Vagina (tissue), 2 donors: ENCODE measurements around the gene ZNF175. TPM values are rescaled to one million over a fixed set of nuclear protein-coding genes. Genes with fewer than 3 reads are reported as not detected.

Experiments used
- DNase-seq, 2 donors: peaks; one replicate each; pipeline ENCODE4 v3.0.0-alpha.2; 2017; ENCODE audit errors: extremely low spot score in 2 of 2
- H3K27ac ChIP-seq: fragments of 200-600 bp; sonication (generic); one replicate; pipeline ENCODE4 v1.5.1; 2019
- H3K27me3 ChIP-seq: fragments of 200-600 bp; sonication (generic); one replicate; pipeline ENCODE4 v1.5.1; 2019
- H3K36me3 ChIP-seq, 2 donors: fragments of 200-600 bp; sonication (generic); one replicate each; pipeline ENCODE4 v1.5.1; 2017 to 2019
- H3K4me1 ChIP-seq: fragments of 200-600 bp; sonication (generic); one replicate; pipeline ENCODE4 v1.5.1; 2019
- H3K4me3 ChIP-seq, 2 donors: fragments of 200-600 bp; sonication (generic); 1 replicate in 1 of 2; 2 replicates in 1 of 2; pipeline ENCODE4 v1.5.1; 2016 to 2019
- H3K9me3 ChIP-seq: fragments of 200-600 bp; sonication (generic); one replicate; pipeline ENCODE4 v1.5.1; 2019
- POLR2A ChIP-seq, 2 donors: fragments of 450-650 bp; IDR thresholded peaks; one replicate each; pipeline ENCODE4 v1.6.1; 2017; ENCODE audit warnings: antibody characterized with exemption in 2 of 2, mild to moderate bottlenecking in 2 of 2, moderate library complexity in 2 of 2
- POLR2AphosphoS5 ChIP-seq, 2 donors: sonication (generic); formaldehyde crosslinking; IDR thresholded peaks; one replicate each; pipeline ENCODE4 v1.9.0; 2017; ENCODE audit warnings: antibody characterized with exemption in 2 of 2, mild to moderate bottlenecking in 2 of 2, low read depth in 1 of 2; ENCODE audit not compliant: insufficient read depth in 1 of 2
- intact Hi-C: fragments of 100-400 bp; cut with DNase I; formaldehyde crosslinking; loops from one replicate; pipeline ENCODE4 v1.15.1; 2023
- total RNA-seq: library from RNA; depleted of rRNA; stranded (reverse); fragments of >200 nt; gene quantifications from one replicate; pipeline ENCODE4 v1.2.3, GENCODE V29; 2016
- TF ChIP-seq, protein P1 (sequence below), 3 experiments: fragments of 450-650 bp in 2 of 3; fragments of 200-600 bp in 1 of 3; sonication (generic) in 1 of 3; IDR thresholded peaks; one replicate each; pipeline ENCODE4 v1.5.1; 2017 to 2019; ENCODE audit warnings: antibody characterized with exemption in 3 of 3, mild to moderate bottlenecking in 2 of 3, moderate library complexity in 2 of 3

ZNF175 gene
- total RNA-seq, 1 donor from 2014 or later, result 8.1 TPM

DNA sequence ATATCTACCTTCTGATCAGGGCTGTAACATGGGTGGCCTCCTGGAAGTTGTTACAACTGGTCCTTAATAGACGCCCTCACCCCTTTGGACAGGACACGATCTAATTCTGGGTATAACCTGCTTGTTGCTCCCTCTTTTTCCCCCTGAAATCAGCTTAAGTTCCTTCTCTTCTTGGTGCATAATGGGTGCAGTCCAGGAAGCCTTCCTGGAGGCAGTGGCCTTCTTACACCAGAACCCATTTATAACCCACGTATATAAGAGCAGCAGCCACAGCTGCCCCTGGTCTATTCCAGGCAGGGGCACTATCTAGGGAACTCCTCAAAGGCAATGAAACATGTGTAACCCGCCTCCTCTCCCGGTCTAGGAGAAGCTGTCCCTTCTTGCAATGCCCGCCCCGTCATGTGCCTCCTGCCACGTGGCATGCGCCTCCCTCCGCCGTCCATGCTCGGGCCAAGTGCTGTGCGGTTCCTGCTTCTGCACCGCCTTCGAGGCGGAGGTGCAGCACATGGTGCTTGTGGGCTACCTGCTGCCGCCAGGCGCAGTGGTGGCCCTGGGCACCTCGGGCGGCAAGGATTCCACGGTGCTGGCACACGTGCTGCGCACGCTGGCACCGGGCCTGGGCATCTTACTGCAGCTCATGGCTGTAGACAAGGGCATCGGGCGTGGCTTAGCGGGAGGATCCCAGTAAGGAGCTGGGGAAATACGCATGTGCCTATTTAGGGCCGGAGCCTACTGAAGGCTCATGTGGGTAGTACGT is 27.3 kb downstream of the ZNF175 start:
- Histone ChIP-seq H3K27me3 (peaks cover 4% of the 10 kb centered on the region), H3K4me3 (no peak overlapping the region), H3K36me3 (no peaks in the 10 kb centered on the region), H3K9me3 (no peaks in the 10 kb centered on the region), H3K4me1 (peaks cover 13% of the 10 kb centered on the region), H3K27ac (no peak overlapping the region)
- no peak for DNase-seq
- intact Hi-C loops, result no loop called here
- TF ChIP-seq, protein P1, sequence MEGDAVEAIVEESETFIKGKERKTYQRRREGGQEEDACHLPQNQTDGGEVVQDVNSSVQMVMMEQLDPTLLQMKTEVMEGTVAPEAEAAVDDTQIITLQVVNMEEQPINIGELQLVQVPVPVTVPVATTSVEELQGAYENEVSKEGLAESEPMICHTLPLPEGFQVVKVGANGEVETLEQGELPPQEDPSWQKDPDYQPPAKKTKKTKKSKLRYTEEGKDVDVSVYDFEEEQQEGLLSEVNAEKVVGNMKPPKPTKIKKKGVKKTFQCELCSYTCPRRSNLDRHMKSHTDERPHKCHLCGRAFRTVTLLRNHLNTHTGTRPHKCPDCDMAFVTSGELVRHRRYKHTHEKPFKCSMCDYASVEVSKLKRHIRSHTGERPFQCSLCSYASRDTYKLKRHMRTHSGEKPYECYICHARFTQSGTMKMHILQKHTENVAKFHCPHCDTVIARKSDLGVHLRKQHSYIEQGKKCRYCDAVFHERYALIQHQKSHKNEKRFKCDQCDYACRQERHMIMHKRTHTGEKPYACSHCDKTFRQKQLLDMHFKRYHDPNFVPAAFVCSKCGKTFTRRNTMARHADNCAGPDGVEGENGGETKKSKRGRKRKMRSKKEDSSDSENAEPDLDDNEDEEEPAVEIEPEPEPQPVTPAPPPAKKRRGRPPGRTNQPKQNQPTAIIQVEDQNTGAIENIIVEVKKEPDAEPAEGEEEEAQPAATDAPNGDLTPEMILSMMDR (IDR thresholded peaks at IDR 0.05), result no peak
- TF ChIP-seq POLR2AphosphoS5 (IDR thresholded peaks at IDR 0.05; ENCODE audit: insufficient read depth in 1 of 2, low read depth in 1 of 2) (no peak), POLR2A (IDR thresholded peaks at IDR 0.05) (no peak)

DNA sequence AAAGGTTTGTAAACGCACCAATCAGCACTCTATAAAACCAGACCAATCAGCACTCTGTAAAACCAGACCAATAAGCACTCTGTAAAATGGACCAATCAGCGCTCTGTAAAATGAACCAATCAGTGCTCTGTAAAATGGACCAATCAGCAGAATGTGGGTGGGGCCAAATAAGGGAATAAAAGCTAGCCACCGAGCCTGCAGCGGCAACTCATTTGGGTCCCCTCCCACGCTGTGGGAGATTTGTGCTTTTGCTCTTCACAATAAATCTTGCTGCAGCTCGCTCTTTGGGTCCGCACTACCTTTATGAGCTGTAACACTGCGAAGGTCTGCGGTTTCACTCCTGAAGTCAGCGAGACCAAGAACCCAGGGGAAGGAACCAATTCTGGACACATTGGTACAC is 28.0 kb downstream of the ZNF175 start:
- no peaks in the 10 kb centered on the region for H3K36me3 ChIP-seq
- intact Hi-C loops, result no loop called here

DNA sequence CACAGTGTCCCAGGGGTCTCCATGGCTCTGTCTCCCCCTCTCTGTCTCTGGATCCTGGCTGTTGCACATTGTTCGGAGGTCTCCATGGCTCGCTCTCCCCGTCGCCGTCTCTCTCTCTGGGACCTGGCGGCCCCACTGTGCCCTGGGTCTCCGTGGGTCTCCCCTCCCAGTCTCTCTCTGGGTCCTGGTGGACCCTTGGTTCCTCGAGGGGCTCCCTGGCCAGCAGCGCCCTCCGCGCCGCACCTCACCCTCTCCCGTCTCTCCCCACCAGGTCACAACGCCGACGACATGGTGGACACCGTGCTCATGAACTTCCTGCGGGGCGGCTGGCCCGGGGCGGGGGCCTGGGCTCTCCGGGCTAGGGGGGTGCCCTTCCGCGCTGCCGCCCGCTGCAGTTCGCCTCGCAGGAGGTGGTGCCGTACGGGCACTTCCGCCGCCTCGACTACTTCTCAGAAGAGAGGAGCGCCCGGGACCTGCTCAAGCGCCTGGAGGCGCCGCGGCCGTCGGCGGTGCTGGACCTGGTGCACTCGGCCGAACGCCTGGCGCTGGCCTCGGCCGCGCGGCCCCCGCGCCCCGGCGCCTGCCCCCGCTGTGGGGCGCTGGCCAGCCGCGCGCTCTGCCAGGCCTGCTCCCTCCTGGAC is 30.0 kb downstream of the ZNF175 start:
- Histone ChIP-seq H3K27ac (no peak overlapping the region), H3K4me1 (no peaks in the 10 kb centered on the region), H3K4me3 (no peak overlapping the region), H3K36me3 (no peaks in the 10 kb centered on the region), H3K27me3 (peaks cover 4% of the 10 kb centered on the region), H3K9me3 (no peaks in the 10 kb centered on the region)
- DNase-seq, result no peak
- TF ChIP-seq, protein P1 (IDR thresholded peaks at IDR 0.05), result no peak
- no peak for TF ChIP-seq POLR2A (IDR thresholded peaks at IDR 0.05)
- no peak for TF ChIP-seq POLR2AphosphoS5 (IDR thresholded peaks at IDR 0.05; ENCODE audit: insufficient read depth in 1 of 2, low read depth in 1 of 2)
- intact Hi-C loops, result no loop called here

More for the DNA sequence above, 28.0 kb downstream of the ZNF175 start:
- DNase-seq, result no peak
- Histone ChIP-seq H3K9me3 (no peaks in the 10 kb centered on the region), H3K27ac (no peak overlapping the region), H3K27me3 (peaks cover 4% of the 10 kb centered on the region), H3K4me3 (no peak overlapping the region), H3K4me1 (peaks cover 6% of the 10 kb centered on the region)
- TF ChIP-seq, protein P1 (IDR thresholded peaks at IDR 0.05), result no peak
- TF ChIP-seq POLR2A (IDR thresholded peaks at IDR 0.05) (no peak), POLR2AphosphoS5 (IDR thresholded peaks at IDR 0.05; ENCODE audit: insufficient read depth in 1 of 2, low read depth in 1 of 2) (no peak)

DNA sequence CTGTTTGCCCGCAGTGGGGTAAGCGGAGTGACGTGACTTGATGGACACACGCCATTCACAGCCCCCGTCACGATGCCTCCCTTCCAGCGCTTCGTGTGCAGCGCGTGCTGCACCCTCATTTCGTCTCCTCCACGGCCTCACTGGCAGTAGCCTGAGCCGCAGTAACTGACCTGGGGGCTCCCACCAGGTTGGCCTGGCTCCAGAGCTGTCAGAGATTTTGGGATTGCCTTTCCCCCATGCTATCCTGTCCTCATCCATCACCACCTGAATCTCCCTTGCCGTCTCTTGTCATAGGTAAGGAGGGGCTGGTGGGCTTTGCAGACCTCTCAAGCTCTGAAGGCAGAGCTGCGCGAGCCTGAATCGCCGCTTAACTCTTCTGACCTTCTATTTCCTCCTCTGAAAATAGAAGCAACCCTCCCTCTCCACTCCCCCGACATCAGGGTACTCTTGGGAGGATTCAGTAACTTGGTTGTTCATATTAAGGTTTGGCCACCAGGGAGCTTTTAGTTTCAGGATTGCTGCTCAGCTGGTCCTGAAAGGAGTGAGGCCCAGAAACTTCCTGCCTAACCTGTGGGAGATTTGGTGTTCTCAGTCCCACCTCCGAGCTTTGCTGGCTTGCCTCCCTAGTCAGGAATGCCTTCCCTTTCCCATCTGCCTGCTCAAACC is 31.2 kb downstream of the ZNF175 start:
- Histone ChIP-seq H3K36me3 (no peaks in the 10 kb centered on the region), H3K27ac (no peak overlapping the region), H3K9me3 (no peaks in the 10 kb centered on the region), H3K4me1 (no peaks in the 10 kb centered on the region), H3K27me3 (peaks cover 4% of the 10 kb centered on the region), H3K4me3 (no peak overlapping the region)
- DNase-seq, result no peak
- intact Hi-C loops, result no loop called here
- TF ChIP-seq POLR2A (IDR thresholded peaks at IDR 0.05) (no peak), POLR2AphosphoS5 (IDR thresholded peaks at IDR 0.05; ENCODE audit: insufficient read depth in 1 of 2, low read depth in 1 of 2) (no peak)
- TF ChIP-seq, protein P1 (IDR thresholded peaks at IDR 0.05), result no peak
